Measurements from ENCODE around the gene CTTN.

CTTN gene

GRCh38 chr11:70476669-70477068 lies 78.3 kb downstream of the CTTN start:
- Histone ChIP-seq H3K36me3 (no peaks in the 10 kb centered on the region), H3K27me3 (no peaks in the 10 kb centered on the region)

DNA sequence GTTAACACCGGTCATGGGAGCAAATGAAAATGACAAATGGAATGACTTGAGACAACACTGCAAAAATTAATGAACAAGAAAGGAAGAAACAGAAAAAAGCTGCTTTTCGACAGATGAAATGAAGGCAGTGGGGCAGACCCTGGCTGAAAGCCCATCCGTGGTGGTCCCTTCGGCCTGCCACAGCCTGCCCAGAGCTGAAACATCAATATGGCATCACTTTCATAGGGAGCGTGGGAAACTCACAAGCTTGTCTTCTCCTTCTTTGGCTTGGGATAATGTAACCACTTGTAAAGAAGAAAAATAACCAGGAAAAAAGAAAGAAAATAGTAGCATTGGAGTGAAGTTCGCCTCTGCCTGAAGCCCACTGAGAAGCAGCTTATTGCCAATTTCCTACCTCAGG lies 78.8 kb downstream of the CTTN start:
- Histone ChIP-seq H3K36me3 (no peaks in the 10 kb centered on the region), H3K4me3 (no peak overlapping the region), H3K9ac (no peak overlapping the region), H3K9me3 (no peaks in the 10 kb centered on the region), H3K4me1 (peaks cover 23% of the 10 kb centered on the region), H3K27me3 (no peaks in the 10 kb centered on the region), H3K27ac (no peak overlapping the region), H3K4me2 (no peak overlapping the region), H4K20me1 (no peaks in the 10 kb centered on the region)
- TF ChIP-seq Cebpa-rat (IDR thresholded peaks at IDR 0.05): no peak

More at GRCh38 chr11:70476669-70477068, 78.3 kb downstream of the CTTN start:
- H3K9ac ChIP-seq: no peak overlapping the region
- H3K4me2 ChIP-seq: no peak overlapping the region
- no peak overlapping the region for H3K4me3 ChIP-seq
- peaks cover 23% of the 10 kb centered on the region for H3K4me1 ChIP-seq
- no peaks in the 10 kb centered on the region for H3K9me3 ChIP-seq
- TF ChIP-seq Cebpa-rat (IDR thresholded peaks at IDR 0.05): no peak
- no peak overlapping the region for H3K27ac ChIP-seq
- H4K20me1 ChIP-seq: no peaks in the 10 kb centered on the region

DNA sequence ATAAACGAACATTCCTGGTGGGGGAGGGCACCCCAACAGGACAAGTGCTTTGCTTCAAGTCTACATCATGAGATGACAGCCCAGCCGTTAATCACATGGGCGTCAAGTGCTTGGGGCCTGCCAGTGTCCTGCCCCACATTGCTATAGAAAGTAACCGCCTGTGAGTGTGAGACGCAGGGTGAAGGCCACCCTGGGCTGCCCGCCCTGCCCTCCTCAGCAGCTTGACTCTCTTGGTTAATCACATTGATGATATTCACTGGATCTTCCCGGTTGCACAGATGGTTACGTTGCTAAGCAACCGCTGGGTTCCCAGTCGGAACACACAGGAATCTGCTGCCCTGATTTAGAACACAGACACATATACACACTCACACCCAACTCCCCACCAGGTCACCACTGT lies 79.3 kb downstream of the CTTN start:
- TF ChIP-seq Cebpa-rat (IDR thresholded peaks at IDR 0.05): no peak
- Histone ChIP-seq H4K20me1 (no peaks in the 10 kb centered on the region), H3K27me3 (no peaks in the 10 kb centered on the region), H3K9ac (no peak overlapping the region), H3K36me3 (no peaks in the 10 kb centered on the region), H3K9me3 (no peaks in the 10 kb centered on the region), H3K4me2 (no peak overlapping the region), H3K4me3 (no peak overlapping the region), H3K27ac (no peak overlapping the region), H3K4me1 (peaks cover 23% of the 10 kb centered on the region)

DNA sequence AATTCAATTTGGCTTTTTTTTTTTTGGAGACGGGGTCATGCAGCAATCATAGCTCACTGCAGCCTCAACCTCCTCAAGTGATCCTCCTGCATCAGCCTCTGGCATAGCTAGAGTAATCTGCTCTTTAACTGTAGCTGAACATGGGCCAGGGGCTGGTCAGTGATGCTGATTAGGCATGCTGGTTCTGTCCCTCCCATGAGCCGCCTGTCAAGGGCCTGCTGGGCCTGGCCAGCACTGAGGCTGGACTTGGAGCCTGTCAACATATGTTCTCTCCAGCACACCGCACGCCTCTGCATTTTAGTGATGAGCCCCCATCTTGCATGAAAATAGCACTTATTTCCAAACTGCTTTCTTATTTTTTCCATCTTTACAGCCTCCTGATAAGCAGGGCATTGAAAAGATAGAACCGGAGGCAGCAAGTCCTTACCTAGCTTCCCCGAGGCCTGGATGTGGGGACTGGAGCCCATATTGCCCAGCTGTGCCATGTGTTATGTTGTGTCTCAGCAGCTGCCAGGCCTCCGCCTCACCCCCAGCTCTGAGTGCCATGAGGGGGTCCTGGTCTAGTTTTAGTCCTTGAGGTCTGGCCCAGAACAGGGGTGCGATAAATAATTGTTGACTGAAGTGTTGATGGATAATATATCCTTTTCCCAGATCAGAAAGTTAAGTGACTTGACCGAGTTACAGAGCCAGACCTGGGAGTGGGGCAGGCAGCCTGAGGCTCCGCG lies 80.0 kb downstream of the CTTN start:
- TF ChIP-seq Cebpa-rat (IDR thresholded peaks at IDR 0.05): no peak

GRCh38 chr11:70480711-70481110 lies 82.4 kb downstream of the CTTN start:
- Histone ChIP-seq H3K9ac (no peak overlapping the region), H3K4me2 (no peak overlapping the region), H3K27ac (no peak overlapping the region), H3K36me3 (no peaks in the 10 kb centered on the region), H3K9me3 (no peaks in the 10 kb centered on the region; the same call in 1 of the 2 replicates), H3K4me3 (no peak overlapping the region), H4K20me1 (no peaks in the 10 kb centered on the region), H3K4me1 (peaks cover 22% of the 10 kb centered on the region), H3K27me3 (no peaks in the 10 kb centered on the region)
- no peak for TF ChIP-seq Cebpa-rat (IDR thresholded peaks at IDR 0.05)

More for the DNA sequence above, 80.0 kb downstream of the CTTN start:
- Histone ChIP-seq H3K4me3 (no peak overlapping the region), H3K9me3 (no peaks in the 10 kb centered on the region), H3K9ac (no peak overlapping the region), H3K36me3 (no peaks in the 10 kb centered on the region), H3K27me3 (no peaks in the 10 kb centered on the region), H3K4me1 (peaks cover 25% of the 10 kb centered on the region), H4K20me1 (no peaks in the 10 kb centered on the region), H3K27ac (no peak overlapping the region), H3K4me2 (no peak overlapping the region)

DNA sequence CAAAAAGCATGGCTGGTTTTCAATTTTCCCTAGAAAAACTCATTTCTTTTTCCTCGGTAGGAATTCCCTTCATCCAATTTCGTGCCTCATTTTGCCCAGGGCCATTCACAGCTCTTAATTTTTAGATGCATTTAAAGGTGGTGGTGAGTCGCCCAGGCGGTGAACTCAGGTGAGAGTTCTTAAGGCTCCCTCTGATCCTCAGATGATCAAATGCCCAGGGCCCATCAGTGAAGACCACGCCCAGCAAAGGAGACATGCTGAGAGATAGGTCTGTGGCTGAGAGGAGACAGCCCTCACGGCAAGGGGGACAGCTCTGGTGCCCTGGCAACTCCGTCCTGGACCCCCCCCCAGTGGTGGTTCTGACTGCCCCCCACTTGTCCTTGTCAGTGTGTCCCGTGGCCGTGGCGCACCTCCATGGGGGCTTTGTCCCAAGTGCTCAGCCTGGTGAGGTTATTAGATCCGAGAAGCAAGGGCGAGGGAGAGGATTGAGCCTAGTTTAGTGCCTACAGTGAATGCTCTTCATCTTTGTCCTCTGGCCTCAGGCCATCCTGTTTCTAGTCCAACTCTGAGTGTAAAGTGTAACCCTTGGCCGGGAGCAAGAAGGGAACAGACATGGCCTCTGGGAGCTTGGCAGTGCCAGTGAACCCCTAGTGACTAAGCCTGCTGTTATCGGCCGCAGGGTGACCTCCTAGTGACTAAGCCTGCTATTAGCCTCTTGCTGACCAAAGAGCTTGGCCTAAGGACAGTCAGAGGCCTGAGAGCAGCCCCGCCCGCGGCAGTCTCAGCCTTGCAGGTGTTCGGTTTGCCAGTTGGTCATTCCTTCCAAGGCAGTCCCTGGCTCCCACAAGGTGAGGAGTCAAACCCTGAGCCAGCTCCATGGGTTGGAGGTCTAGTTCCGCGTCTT lies 83.5 kb downstream of the CTTN start:
- Histone ChIP-seq H3K4me3 (no peak overlapping the region), H3K9me3 (peaks cover 9% of the 10 kb centered on the region), H3K27me3 (no peaks in the 10 kb centered on the region), H3K4me2 (peak overlapping the region; percentile 66), H3K36me3 (no peaks in the 10 kb centered on the region), H4K20me1 (no peaks in the 10 kb centered on the region), H3K27ac (0 out of 2 replicates have a peak overlapping the region, but pooled peaks have one; percentile 22), H3K9ac (no peak overlapping the region), H3K4me1 (peaks cover 22% of the 10 kb centered on the region)
- no peak for TF ChIP-seq Cebpa-rat (IDR thresholded peaks at IDR 0.05)

DNA sequence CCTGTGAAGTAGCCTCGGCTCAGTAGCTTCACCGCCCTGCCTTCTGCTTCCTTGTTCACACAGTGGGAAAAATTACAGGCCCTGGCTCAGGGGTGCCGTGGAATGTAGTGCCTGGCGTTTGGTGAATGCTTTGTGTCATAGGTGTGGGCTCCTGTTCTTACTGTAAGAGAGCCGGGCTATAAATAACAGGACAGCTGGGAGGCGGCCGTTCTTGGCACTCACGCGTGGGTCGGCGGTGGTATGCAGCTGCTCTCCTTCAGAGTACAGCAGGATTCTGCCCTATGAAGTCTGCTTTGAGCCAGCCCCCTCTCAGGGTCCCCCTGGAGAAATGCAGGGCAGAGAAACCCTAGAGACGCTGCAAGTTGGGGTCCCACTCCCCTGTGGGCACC lies 84.2 kb downstream of the CTTN start:
- Histone ChIP-seq H3K9me3 (peaks cover 10% of the 10 kb centered on the region), H3K4me1 (peaks cover 22% of the 10 kb centered on the region), H3K4me3 (no peak overlapping the region), H3K9ac (no peak overlapping the region), H4K20me1 (no peaks in the 10 kb centered on the region), H3K27ac (peak overlapping the region; percentile 22; the same call in 1 of the 2 replicates), H3K36me3 (no peaks in the 10 kb centered on the region), H3K4me2 (peak overlapping the region; percentile 66), H3K27me3 (no peaks in the 10 kb centered on the region)
- no peak for TF ChIP-seq Cebpa-rat (IDR thresholded peaks at IDR 0.05)

GRCh38 chr11:70483077-70483861 lies 84.9 kb downstream of the CTTN start:
- Histone ChIP-seq H3K9me3 (peaks cover 15% of the 10 kb centered on the region), H3K4me1 (peaks cover 28% of the 10 kb centered on the region), H3K9ac (no peak overlapping the region), H3K36me3 (no peaks in the 10 kb centered on the region), H3K4me3 (no peak overlapping the region), H3K27ac (peak overlapping the region; percentile 22; the same call in 1 of the 2 replicates), H3K27me3 (no peaks in the 10 kb centered on the region), H3K4me2 (peak overlapping the region; percentile 66), H4K20me1 (no peaks in the 10 kb centered on the region)
- no peak for TF ChIP-seq Cebpa-rat (IDR thresholded peaks at IDR 0.05)

DNA sequence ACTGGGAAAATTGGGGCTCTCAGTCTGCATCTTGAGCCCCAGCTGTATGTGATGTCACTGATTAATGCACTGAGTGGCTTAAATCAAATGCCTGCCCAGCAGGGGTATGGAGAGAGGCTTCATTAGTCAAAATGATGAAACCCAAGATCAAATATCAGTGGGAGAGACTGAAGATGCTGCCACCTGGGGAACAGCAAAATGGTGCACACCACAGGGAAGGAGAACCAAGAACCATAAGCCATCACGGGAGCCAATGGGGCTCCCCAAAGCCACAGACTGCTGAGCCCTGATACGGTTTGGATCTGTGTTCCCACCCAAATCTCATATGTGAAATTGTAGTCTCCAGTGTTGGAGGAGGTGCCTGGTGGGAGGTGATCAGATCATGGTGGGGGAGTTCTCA lies 85.6 kb downstream of the CTTN start:
- Histone ChIP-seq H3K27me3 (no peaks in the 10 kb centered on the region), H3K36me3 (no peaks in the 10 kb centered on the region), H3K9ac (no peak overlapping the region), H4K20me1 (no peaks in the 10 kb centered on the region), H3K9me3 (peaks cover 15% of the 10 kb centered on the region), H3K27ac (no peak overlapping the region), H3K4me3 (no peak overlapping the region), H3K4me2 (no peak overlapping the region), H3K4me1 (peaks cover 28% of the 10 kb centered on the region)
- no peak for TF ChIP-seq Cebpa-rat (IDR thresholded peaks at IDR 0.05)
